ENCODE results near the gene ANKRD11.

The ANKRD11 gene

GRCh38 chr16:89507214-89507833, 17.0 kb upstream of the ANKRD11 start:
- Histone ChIP-seq H3K4me2 (ENCODE audit: low read depth, low read length, poor library complexity, severe bottlenecking) (peak overlapping the region; percentile 64), H4K20me1 (ENCODE audit: low read depth, low read length) (no peaks in the 10 kb centered on the region), H3K9me3 (ENCODE audit: insufficient read depth, low read length) (no peaks in the 10 kb centered on the region), H3K9me2 (replicated peaks; ENCODE audit: insufficient read depth, low read length) (no peaks in the 10 kb centered on the region), H3K9ac (ENCODE audit: low read length) (peak overlapping the region; percentile 85), H3F3A (ENCODE audit: insufficient read depth) (peaks cover 21% of the 10 kb centered on the region), H3K4me3 (ENCODE audit: insufficient read depth, low read length, poor library complexity, severe bottlenecking) (peak overlapping the region; percentile 70), H3K79me2 (ENCODE audit: insufficient read depth, low read length) (peaks cover 10% of the 10 kb centered on the region), H2AFZ (ENCODE audit: low read depth, low read length, severe bottlenecking) (peak overlapping the region; percentile 66), H3K27me3 (ENCODE audit: low read length) (no peaks in the 10 kb centered on the region), H3K27ac (ENCODE audit: low read depth, low read length) (0 out of 2 replicates have a peak overlapping the region, but pooled peaks have one; percentile 52), H3K36me3 (ENCODE audit: low read length) (no peaks in the 10 kb centered on the region)
- TF ChIP-seq EZH2phosphoT487 (conservative IDR thresholded peaks at IDR 0.05; ENCODE audit: low read length), result no peak
- TF ChIP-seq, protein P1, sequence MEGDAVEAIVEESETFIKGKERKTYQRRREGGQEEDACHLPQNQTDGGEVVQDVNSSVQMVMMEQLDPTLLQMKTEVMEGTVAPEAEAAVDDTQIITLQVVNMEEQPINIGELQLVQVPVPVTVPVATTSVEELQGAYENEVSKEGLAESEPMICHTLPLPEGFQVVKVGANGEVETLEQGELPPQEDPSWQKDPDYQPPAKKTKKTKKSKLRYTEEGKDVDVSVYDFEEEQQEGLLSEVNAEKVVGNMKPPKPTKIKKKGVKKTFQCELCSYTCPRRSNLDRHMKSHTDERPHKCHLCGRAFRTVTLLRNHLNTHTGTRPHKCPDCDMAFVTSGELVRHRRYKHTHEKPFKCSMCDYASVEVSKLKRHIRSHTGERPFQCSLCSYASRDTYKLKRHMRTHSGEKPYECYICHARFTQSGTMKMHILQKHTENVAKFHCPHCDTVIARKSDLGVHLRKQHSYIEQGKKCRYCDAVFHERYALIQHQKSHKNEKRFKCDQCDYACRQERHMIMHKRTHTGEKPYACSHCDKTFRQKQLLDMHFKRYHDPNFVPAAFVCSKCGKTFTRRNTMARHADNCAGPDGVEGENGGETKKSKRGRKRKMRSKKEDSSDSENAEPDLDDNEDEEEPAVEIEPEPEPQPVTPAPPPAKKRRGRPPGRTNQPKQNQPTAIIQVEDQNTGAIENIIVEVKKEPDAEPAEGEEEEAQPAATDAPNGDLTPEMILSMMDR (IDR thresholded peaks at IDR 0.05; ENCODE audit: insufficient read depth, low read length, poor library complexity, severe bottlenecking), result no peak

DNA sequence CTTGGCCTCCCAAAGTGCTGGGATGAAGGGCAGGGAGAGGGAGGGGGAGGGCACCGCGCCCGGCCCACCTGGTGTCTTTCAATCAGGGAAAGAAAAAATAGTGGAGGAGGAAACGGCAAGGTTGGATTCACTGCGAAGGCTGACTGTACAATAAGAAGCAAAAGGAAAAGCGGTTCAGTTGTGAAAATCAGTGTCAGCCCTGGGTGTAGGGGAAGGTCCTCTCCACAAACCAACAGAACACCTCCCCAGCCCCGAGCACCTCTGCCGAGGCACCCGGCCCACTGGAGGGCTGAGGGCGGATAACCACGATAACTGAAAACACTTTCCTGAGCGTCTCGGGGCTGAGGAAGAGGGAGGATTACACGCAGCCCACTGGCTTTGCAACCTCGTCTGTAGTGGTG, 16.4 kb upstream of the ANKRD11 start:
- TF ChIP-seq, protein P1 (IDR thresholded peaks at IDR 0.05; ENCODE audit: insufficient read depth, low read length, poor library complexity, severe bottlenecking), result no peak
- no peak for TF ChIP-seq EZH2phosphoT487 (conservative IDR thresholded peaks at IDR 0.05; ENCODE audit: low read length)
- Histone ChIP-seq H3K9me3 (ENCODE audit: insufficient read depth, low read length) (no peaks in the 10 kb centered on the region), H3K9me2 (replicated peaks; ENCODE audit: insufficient read depth, low read length) (no peaks in the 10 kb centered on the region), H3K27ac (ENCODE audit: low read depth, low read length) (no peak overlapping the region), H3K9ac (ENCODE audit: low read length) (peak overlapping the region; percentile 85; the same call in 1 of the 2 replicates), H4K20me1 (ENCODE audit: low read depth, low read length) (no peaks in the 10 kb centered on the region), H3K27me3 (ENCODE audit: low read length) (no peaks in the 10 kb centered on the region), H3F3A (ENCODE audit: insufficient read depth) (peaks cover 21% of the 10 kb centered on the region), H3K36me3 (ENCODE audit: low read length) (no peaks in the 10 kb centered on the region), H3K4me2 (ENCODE audit: low read depth, low read length, poor library complexity, severe bottlenecking) (peak overlapping the region; percentile 64), H3K4me3 (ENCODE audit: insufficient read depth, low read length, poor library complexity, severe bottlenecking) (no peak overlapping the region), H2AFZ (ENCODE audit: low read depth, low read length, severe bottlenecking) (no peak overlapping the region), H3K79me2 (ENCODE audit: insufficient read depth, low read length) (peaks cover 10% of the 10 kb centered on the region)

GRCh38 chr16:89506113-89506504, 15.7 kb upstream of the ANKRD11 start:
- no peaks in the 10 kb centered on the region for H3K36me3 ChIP-seq (ENCODE audit: low read length)
- H3K27me3 ChIP-seq (ENCODE audit: low read length), result no peaks in the 10 kb centered on the region
- peak overlapping the region; percentile 57 for H3K4me2 ChIP-seq (ENCODE audit: low read depth, low read length, poor library complexity, severe bottlenecking)
- H4K20me1 ChIP-seq (ENCODE audit: low read depth, low read length), result no peaks in the 10 kb centered on the region
- H2AFZ ChIP-seq (ENCODE audit: low read depth, low read length, severe bottlenecking), result no peak overlapping the region
- TF ChIP-seq, protein P1 (IDR thresholded peaks at IDR 0.05; ENCODE audit: insufficient read depth, low read length, poor library complexity, severe bottlenecking), result no peak
- TF ChIP-seq EZH2phosphoT487 (conservative IDR thresholded peaks at IDR 0.05; ENCODE audit: low read length), result no peak
- H3K9ac ChIP-seq (ENCODE audit: low read length), result peak overlapping the region; percentile 44
- H3K9me3 ChIP-seq (ENCODE audit: insufficient read depth, low read length), result no peaks in the 10 kb centered on the region
- H3K9me2 ChIP-seq (replicated peaks; ENCODE audit: insufficient read depth, low read length), result no peaks in the 10 kb centered on the region
- H3K4me3 ChIP-seq (ENCODE audit: insufficient read depth, low read length, poor library complexity, severe bottlenecking), result peak overlapping the region; percentile 22
- H3K27ac ChIP-seq (ENCODE audit: low read depth, low read length), result peak overlapping the region; percentile 44
- H3F3A ChIP-seq (ENCODE audit: insufficient read depth), result peaks cover 21% of the 10 kb centered on the region
- peaks cover 10% of the 10 kb centered on the region for H3K79me2 ChIP-seq (ENCODE audit: insufficient read depth, low read length)

Data from SU-DHL-6 (cell line).